GM21576 (cell line): ENCODE results near the gene MAP3K15.
A peak's percentile ranks its signal among the peaks of the same experiment; 100 is the strongest.

Source experiments
- ATAC-seq: cut with Tn5 transposase; IDR thresholded peaks from one replicate; pipeline ENCODE4 v1.9.1; 2021; ENCODE audit warnings: mild to moderate bottlenecking, moderate library complexity; ENCODE audit not compliant: unreplicated experiment

MAP3K15 gene

GRCh38 chrX:19514791-19515614 lies at the start of gene MAP3K15:
TSS of gene MAP3K15 (minus strand) at chrX:19515508. CDS start at chrX:19515261, 247 bp downstream.
- no peak for ATAC-seq

- no peak for ATAC-seq
These were observed 49.3 kb upstream of the MAP3K15 start for GRCh38 chrX:19564606-19565005.

- peak; percentile 28 for ATAC-seq
These were observed 48.4 kb upstream of the MAP3K15 start for GRCh38 chrX:19563746-19564145.

GRCh38 chrX:19563327-19563726 lies 48.0 kb upstream of the MAP3K15 start:
- ATAC-seq: peak; percentile 44

GRCh38 chrX:19560611-19561010 lies 45.3 kb upstream of the MAP3K15 start:
- ATAC-seq: no peak

- ATAC-seq: no peak
These were observed 42.5 kb upstream of the MAP3K15 start for GRCh38 chrX:19557822-19558221.

- ATAC-seq: no peak
These were observed 40.9 kb upstream of the MAP3K15 start for GRCh38 chrX:19556202-19556601.

GRCh38 chrX:19555683-19556082 lies 40.4 kb upstream of the MAP3K15 start:
- ATAC-seq: no peak

- ATAC-seq: no peak
These were observed 39.9 kb upstream of the MAP3K15 start for GRCh38 chrX:19555236-19555635.

- ATAC-seq: no peak
These were observed 39.5 kb upstream of the MAP3K15 start for GRCh38 chrX:19554786-19555185.

- ATAC-seq: no peak
These were observed 37.5 kb upstream of the MAP3K15 start for GRCh38 chrX:19552793-19553192.

GRCh38 chrX:19549838-19550237 lies 34.5 kb upstream of the MAP3K15 start:
- ATAC-seq: no peak

- no peak for ATAC-seq
These were observed 33.6 kb upstream of the MAP3K15 start for GRCh38 chrX:19548934-19549333.

- no peak for ATAC-seq
These were observed 33.0 kb upstream of the MAP3K15 start for GRCh38 chrX:19548279-19548678.

- no peak for ATAC-seq
These were observed 30.3 kb upstream of the MAP3K15 start for GRCh38 chrX:19545651-19546050.

- peak; percentile 59 for ATAC-seq
These were observed 29.5 kb upstream of the MAP3K15 start for GRCh38 chrX:19544693-19545305.

- no peak for ATAC-seq
These were observed 28.7 kb upstream of the MAP3K15 start for GRCh38 chrX:19543951-19544381.

- no peak for ATAC-seq
These were observed 27.9 kb upstream of the MAP3K15 start for GRCh38 chrX:19543020-19543715.

GRCh38 chrX:19541931-19542330 lies 26.6 kb upstream of the MAP3K15 start:
- ATAC-seq: no peak

- no peak for ATAC-seq
These were observed 25.9 kb upstream of the MAP3K15 start for GRCh38 chrX:19541196-19541595.

GRCh38 chrX:19540076-19540475 lies 24.8 kb upstream of the MAP3K15 start:
- ATAC-seq: no peak

- no peak for ATAC-seq
These were observed 24.4 kb upstream of the MAP3K15 start for GRCh38 chrX:19539665-19540064.
